ENCODE results near the gene NRXN3. TPM values are rescaled to one million over a fixed set of nuclear protein-coding genes. Genes with fewer than 3 reads are reported as not detected.

Gene NRXN3
- total and polyA plus RNA-seq, 4 donors, result 0.07 to 1.2 (median 0.23) TPM

- 36% methylated on average over 3 of the region's 3 CpGs for WGBS
- Histone ChIP-seq H3K4me3 (ENCODE audit: low read depth in 1 of 3, low read length in 3 of 3) (no peak overlapping the region), H3K9me3 (ENCODE audit: control insufficient read depth in 4 of 4, low read length in 3 of 4) (no peaks in the 10 kb centered on the region), H3K4me1 (ENCODE audit: control insufficient read depth in 4 of 4, insufficient read depth in 4 of 4, low read length in 3 of 4) (no peaks in the 10 kb centered on the region), H3K36me3 (ENCODE audit: control insufficient read depth in 4 of 4, insufficient read depth in 3 of 4, low read depth in 1 of 4, low read length in 3 of 4) (no peaks in the 10 kb centered on the region), H3K27ac (ENCODE audit: low read depth in 1 of 2, low read length in 2 of 2) (no peak overlapping the region), H3K27me3 (ENCODE audit: control insufficient read depth in 4 of 4, insufficient read depth in 4 of 4, low read length in 3 of 4) (no peaks in the 10 kb centered on the region), H3K9ac (ENCODE audit: low read depth in 1 of 2, low read length in 2 of 2) (no peak overlapping the region)
- DNase-seq (ENCODE audit: low spot score), result no peak
- TF ChIP-seq SP1 (IDR thresholded peaks at IDR 0.05), result no peak
- no peak for TF ChIP-seq HNF4G (IDR thresholded peaks at IDR 0.05)
- no peak for TF ChIP-seq FOXA2 (IDR thresholded peaks at IDR 0.05)
- TF ChIP-seq, protein P1, sequence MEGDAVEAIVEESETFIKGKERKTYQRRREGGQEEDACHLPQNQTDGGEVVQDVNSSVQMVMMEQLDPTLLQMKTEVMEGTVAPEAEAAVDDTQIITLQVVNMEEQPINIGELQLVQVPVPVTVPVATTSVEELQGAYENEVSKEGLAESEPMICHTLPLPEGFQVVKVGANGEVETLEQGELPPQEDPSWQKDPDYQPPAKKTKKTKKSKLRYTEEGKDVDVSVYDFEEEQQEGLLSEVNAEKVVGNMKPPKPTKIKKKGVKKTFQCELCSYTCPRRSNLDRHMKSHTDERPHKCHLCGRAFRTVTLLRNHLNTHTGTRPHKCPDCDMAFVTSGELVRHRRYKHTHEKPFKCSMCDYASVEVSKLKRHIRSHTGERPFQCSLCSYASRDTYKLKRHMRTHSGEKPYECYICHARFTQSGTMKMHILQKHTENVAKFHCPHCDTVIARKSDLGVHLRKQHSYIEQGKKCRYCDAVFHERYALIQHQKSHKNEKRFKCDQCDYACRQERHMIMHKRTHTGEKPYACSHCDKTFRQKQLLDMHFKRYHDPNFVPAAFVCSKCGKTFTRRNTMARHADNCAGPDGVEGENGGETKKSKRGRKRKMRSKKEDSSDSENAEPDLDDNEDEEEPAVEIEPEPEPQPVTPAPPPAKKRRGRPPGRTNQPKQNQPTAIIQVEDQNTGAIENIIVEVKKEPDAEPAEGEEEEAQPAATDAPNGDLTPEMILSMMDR (IDR thresholded peaks at IDR 0.05; ENCODE audit: low read depth, low read length, missing input control), result no peak
- TF ChIP-seq NR2F2 (IDR thresholded peaks at IDR 0.05), result no peak
- TF ChIP-seq, protein P2, sequence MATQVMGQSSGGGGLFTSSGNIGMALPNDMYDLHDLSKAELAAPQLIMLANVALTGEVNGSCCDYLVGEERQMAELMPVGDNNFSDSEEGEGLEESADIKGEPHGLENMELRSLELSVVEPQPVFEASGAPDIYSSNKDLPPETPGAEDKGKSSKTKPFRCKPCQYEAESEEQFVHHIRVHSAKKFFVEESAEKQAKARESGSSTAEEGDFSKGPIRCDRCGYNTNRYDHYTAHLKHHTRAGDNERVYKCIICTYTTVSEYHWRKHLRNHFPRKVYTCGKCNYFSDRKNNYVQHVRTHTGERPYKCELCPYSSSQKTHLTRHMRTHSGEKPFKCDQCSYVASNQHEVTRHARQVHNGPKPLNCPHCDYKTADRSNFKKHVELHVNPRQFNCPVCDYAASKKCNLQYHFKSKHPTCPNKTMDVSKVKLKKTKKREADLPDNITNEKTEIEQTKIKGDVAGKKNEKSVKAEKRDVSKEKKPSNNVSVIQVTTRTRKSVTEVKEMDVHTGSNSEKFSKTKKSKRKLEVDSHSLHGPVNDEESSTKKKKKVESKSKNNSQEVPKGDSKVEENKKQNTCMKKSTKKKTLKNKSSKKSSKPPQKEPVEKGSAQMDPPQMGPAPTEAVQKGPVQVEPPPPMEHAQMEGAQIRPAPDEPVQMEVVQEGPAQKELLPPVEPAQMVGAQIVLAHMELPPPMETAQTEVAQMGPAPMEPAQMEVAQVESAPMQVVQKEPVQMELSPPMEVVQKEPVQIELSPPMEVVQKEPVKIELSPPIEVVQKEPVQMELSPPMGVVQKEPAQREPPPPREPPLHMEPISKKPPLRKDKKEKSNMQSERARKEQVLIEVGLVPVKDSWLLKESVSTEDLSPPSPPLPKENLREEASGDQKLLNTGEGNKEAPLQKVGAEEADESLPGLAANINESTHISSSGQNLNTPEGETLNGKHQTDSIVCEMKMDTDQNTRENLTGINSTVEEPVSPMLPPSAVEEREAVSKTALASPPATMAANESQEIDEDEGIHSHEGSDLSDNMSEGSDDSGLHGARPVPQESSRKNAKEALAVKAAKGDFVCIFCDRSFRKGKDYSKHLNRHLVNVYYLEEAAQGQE (IDR thresholded peaks at IDR 0.05), result no peak
- TF ChIP-seq EGR1 (IDR thresholded peaks at IDR 0.05; ENCODE audit: low read depth in 2 of 2), result no peak
- no peak for TF ChIP-seq TAF1 (conservative IDR thresholded peaks at IDR 0.05)
- TF ChIP-seq JUND (IDR thresholded peaks at IDR 0.05), result no peak
- TF ChIP-seq, protein P3, sequence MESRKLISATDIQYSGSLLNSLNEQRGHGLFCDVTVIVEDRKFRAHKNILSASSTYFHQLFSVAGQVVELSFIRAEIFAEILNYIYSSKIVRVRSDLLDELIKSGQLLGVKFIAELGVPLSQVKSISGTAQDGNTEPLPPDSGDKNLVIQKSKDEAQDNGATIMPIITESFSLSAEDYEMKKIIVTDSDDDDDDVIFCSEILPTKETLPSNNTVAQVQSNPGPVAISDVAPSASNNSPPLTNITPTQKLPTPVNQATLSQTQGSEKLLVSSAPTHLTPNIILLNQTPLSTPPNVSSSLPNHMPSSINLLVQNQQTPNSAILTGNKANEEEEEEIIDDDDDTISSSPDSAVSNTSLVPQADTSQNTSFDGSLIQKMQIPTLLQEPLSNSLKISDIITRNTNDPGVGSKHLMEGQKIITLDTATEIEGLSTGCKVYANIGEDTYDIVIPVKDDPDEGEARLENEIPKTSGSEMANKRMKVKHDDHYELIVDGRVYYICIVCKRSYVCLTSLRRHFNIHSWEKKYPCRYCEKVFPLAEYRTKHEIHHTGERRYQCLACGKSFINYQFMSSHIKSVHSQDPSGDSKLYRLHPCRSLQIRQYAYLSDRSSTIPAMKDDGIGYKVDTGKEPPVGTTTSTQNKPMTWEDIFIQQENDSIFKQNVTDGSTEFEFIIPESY (IDR thresholded peaks at IDR 0.05), result no peak
- TF ChIP-seq RAD21 (IDR thresholded peaks at IDR 0.05), result no peak
- no peak for TF ChIP-seq FOXA1 (IDR thresholded peaks at IDR 0.05)
- no peak for TF ChIP-seq RXRA (IDR thresholded peaks at IDR 0.05)
- TF ChIP-seq MAX (IDR thresholded peaks at IDR 0.05), result no peak
- TF ChIP-seq HNF4A (conservative IDR thresholded peaks at IDR 0.05), result no peak
- TF ChIP-seq ATF3 (IDR thresholded peaks at IDR 0.05), result no peak
- TF ChIP-seq YY1 (IDR thresholded peaks at IDR 0.05), result no peak
Measured at GRCh38 chr14:78975734-78976133, 805.6 kb downstream of the NRXN3 start.

- DNase-seq (ENCODE audit: low spot score), result no peak
- no peaks in the 10 kb centered on the region for H3K4me1 ChIP-seq (ENCODE audit: control insufficient read depth in 4 of 4, insufficient read depth in 4 of 4, low read length in 3 of 4)
- TF ChIP-seq TAF1 (conservative IDR thresholded peaks at IDR 0.05) (no peak), HNF4G (IDR thresholded peaks at IDR 0.05) (no peak), JUND (IDR thresholded peaks at IDR 0.05) (no peak), RXRA (IDR thresholded peaks at IDR 0.05) (no peak), ATF3 (IDR thresholded peaks at IDR 0.05) (no peak), RAD21 (IDR thresholded peaks at IDR 0.05) (no peak), FOXA2 (IDR thresholded peaks at IDR 0.05) (no peak), FOXA1 (IDR thresholded peaks at IDR 0.05) (no peak), GABPA (IDR thresholded peaks at IDR 0.05 in 1 of 2, conservative IDR thresholded peaks at IDR 0.05 in 1 of 2) (no peak)
- TF ChIP-seq, protein P1 (IDR thresholded peaks at IDR 0.05; ENCODE audit: low read depth, low read length, missing input control), result no peak
- TF ChIP-seq, protein P2 (IDR thresholded peaks at IDR 0.05), result no peak
Measured at GRCh38 chr14:78978896-78979295, 808.7 kb downstream of the NRXN3 start.

More at GRCh38 chr14:78978896-78979295, 808.7 kb downstream of the NRXN3 start:
- no peak overlapping the region for H3K4me3 ChIP-seq (ENCODE audit: low read depth in 1 of 3, low read length in 3 of 3)
- H3K36me3 ChIP-seq (ENCODE audit: control insufficient read depth in 4 of 4, insufficient read depth in 3 of 4, low read depth in 1 of 4, low read length in 3 of 4), result no peaks in the 10 kb centered on the region
- WGBS, result 72% methylated on average over 2 of the region's 2 CpGs
- H3K9ac ChIP-seq (ENCODE audit: low read depth in 1 of 2, low read length in 2 of 2), result no peak overlapping the region
- peaks cover 0 to 3% (median 0%) of the 10 kb centered on the region in 4 donors for H3K27me3 ChIP-seq (ENCODE audit: control insufficient read depth in 4 of 4, insufficient read depth in 4 of 4, low read length in 3 of 4)
- no peaks in the 10 kb centered on the region for H3K9me3 ChIP-seq (ENCODE audit: control insufficient read depth in 4 of 4, low read length in 3 of 4)
- no peak overlapping the region for H3K27ac ChIP-seq (ENCODE audit: low read depth in 1 of 2, low read length in 2 of 2)
